ENCODE measurements around the gene ARHGDIG.

DNA sequence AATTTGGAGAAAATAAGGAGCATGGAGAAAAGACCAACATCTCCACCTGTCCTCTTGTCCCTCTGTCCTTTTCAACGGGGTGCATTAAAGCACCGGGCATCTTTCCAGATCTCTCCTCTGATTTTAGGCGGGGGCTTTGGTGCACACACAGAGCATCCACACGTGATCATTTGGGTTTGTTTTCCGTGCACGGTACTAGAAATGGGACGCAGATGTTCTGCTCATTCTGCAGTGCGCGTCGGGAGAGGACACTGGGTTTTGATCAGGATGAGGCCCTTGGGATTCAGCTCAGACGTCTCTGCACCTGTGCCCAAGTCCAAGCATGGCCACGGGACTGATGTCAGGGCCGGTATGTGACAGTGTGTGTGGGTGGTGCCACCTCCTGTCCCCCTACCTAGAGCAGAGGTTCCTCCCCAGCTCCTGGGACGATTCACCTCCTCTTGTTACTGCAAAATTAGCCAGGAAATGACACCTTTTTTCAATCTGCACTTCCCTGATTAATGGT is 34.5 kb downstream of the ARHGDIG start:
- TF ChIP-seq, protein P1, sequence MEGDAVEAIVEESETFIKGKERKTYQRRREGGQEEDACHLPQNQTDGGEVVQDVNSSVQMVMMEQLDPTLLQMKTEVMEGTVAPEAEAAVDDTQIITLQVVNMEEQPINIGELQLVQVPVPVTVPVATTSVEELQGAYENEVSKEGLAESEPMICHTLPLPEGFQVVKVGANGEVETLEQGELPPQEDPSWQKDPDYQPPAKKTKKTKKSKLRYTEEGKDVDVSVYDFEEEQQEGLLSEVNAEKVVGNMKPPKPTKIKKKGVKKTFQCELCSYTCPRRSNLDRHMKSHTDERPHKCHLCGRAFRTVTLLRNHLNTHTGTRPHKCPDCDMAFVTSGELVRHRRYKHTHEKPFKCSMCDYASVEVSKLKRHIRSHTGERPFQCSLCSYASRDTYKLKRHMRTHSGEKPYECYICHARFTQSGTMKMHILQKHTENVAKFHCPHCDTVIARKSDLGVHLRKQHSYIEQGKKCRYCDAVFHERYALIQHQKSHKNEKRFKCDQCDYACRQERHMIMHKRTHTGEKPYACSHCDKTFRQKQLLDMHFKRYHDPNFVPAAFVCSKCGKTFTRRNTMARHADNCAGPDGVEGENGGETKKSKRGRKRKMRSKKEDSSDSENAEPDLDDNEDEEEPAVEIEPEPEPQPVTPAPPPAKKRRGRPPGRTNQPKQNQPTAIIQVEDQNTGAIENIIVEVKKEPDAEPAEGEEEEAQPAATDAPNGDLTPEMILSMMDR (IDR thresholded peaks at IDR 0.05) = no peak
- no peak for TF ChIP-seq EZH2phosphoT487 (IDR thresholded peaks at IDR 0.05)
